RPMI8226 (cell line): ENCODE measurements around the gene SSPN.
A peak's percentile ranks its signal among the peaks of the same experiment; 100 is the strongest.

Experiments used
- DNase-seq: peaks from one replicate; pipeline ENCODE4 v3.0.0-alpha.2; 2015

SSPN gene

GRCh38 chr12:26269562-26270284, 74.3 kb downstream of the SSPN start:
- DNase-seq, result no peak

GRCh38 chr12:26271024-26271423, 75.7 kb downstream of the SSPN start:
- DNase-seq, result no peak

- DNase-seq, result peak; percentile 20
These were observed 76.6 kb downstream of the SSPN start for GRCh38 chr12:26271889-26272492.

- no peak for DNase-seq
These were observed 77.5 kb downstream of the SSPN start for GRCh38 chr12:26272851-26273250.

- DNase-seq, result no peak
These were observed 78.4 kb downstream of the SSPN start for GRCh38 chr12:26273811-26274210.

- peak; percentile 82 for DNase-seq
These were observed 79.3 kb downstream of the SSPN start for GRCh38 chr12:26274441-26275312.

- DNase-seq, result no peak
These were observed 80.1 kb downstream of the SSPN start for GRCh38 chr12:26275313-26276131.

GRCh38 chr12:26276709-26277108, 81.3 kb downstream of the SSPN start:
- no peak for DNase-seq

- DNase-seq, result no peak
These were observed 82.3 kb downstream of the SSPN start for GRCh38 chr12:26277506-26278246.

- no peak for DNase-seq
These were observed 82.9 kb downstream of the SSPN start for GRCh38 chr12:26278266-26278665.

- DNase-seq, result peak; percentile 73
These were observed 83.3 kb downstream of the SSPN start for GRCh38 chr12:26278666-26279065.

GRCh38 chr12:26279091-26279490, 83.7 kb downstream of the SSPN start:
- peak; percentile 27 for DNase-seq

GRCh38 chr12:26279908-26280307, 84.5 kb downstream of the SSPN start:
- no peak for DNase-seq

- no peak for DNase-seq
These were observed 85.5 kb downstream of the SSPN start for GRCh38 chr12:26280869-26281268.

GRCh38 chr12:26281320-26281719, 85.9 kb downstream of the SSPN start:
- no peak for DNase-seq

- DNase-seq, result no peak
These were observed 87.1 kb downstream of the SSPN start for GRCh38 chr12:26282339-26282940.

- DNase-seq, result no peak
These were observed 87.7 kb downstream of the SSPN start for GRCh38 chr12:26283046-26283445.

- DNase-seq, result no peak
These were observed 88.2 kb downstream of the SSPN start for GRCh38 chr12:26283617-26284016.

GRCh38 chr12:26285401-26285800, 90.0 kb downstream of the SSPN start:
- no peak for DNase-seq

- no peak for DNase-seq
These were observed 90.8 kb downstream of the SSPN start for GRCh38 chr12:26286186-26286585.

GRCh38 chr12:26287671-26288381, 92.5 kb downstream of the SSPN start:
- DNase-seq, result peak; percentile 46
